CD4-positive, CD25-positive, alpha-beta regulatory T cell (primary cell): Measurements from ENCODE around the gene EPB41L2. TPM values are rescaled to one million over a fixed set of nuclear protein-coding genes. Genes with fewer than 3 reads are reported as not detected.

ENCODE experiments used
- ATAC-seq, 2 donors: fragments of 150-1000 bp; cut with Tn5 transposase; one replicate each; pipeline ENCODE4 v1.10.0; 2021; ENCODE audit warnings: low read depth in 2 of 2, moderate number of reproducible peaks in 2 of 2, moderate library complexity in 1 of 2
- DNase-seq, 3 donors: peaks; one replicate each; pipeline versions ENCODE4 v3.0.0 to v3.0.0-alpha.2; 2012 to 2022; ENCODE audit warnings: mixed read lengths in 1 of 3
- H3K27ac ChIP-seq: one replicate; pipeline ENCODE4 v1.7.0; 2013; ENCODE audit warnings: mild to moderate bottlenecking, low read length; ENCODE audit not compliant: insufficient read depth, poor library complexity, severe bottlenecking
- H3K27me3 ChIP-seq: one replicate; pipeline ENCODE4 v1.7.0; 2013; ENCODE audit warnings: low read length; ENCODE audit not compliant: control insufficient read depth, insufficient read depth
- H3K36me3 ChIP-seq: one replicate; pipeline ENCODE4 v1.7.0; 2013; ENCODE audit warnings: mild to moderate bottlenecking, low read length, moderate library complexity; ENCODE audit not compliant: control insufficient read depth, insufficient read depth
- H3K4me1 ChIP-seq: 2 replicates; pipeline ENCODE4 v1.7.0; 2013; ENCODE audit warnings: mild to moderate bottlenecking, low read length; ENCODE audit not compliant: insufficient read depth, control insufficient read depth, poor library complexity, severe bottlenecking
- H3K4me3 ChIP-seq: one replicate; pipeline ENCODE4 v1.7.0; 2013; ENCODE audit warnings: low read depth, mild to moderate bottlenecking, low read length, moderate library complexity
- H3K9me3 ChIP-seq, 2 experiments: 1 replicate in 1 of 2; 2 replicates in 1 of 2; pipeline ENCODE4 v1.7.0; 2013; ENCODE audit warnings: low read length in 2 of 2, mild to moderate bottlenecking in 1 of 2, moderate library complexity in 1 of 2; ENCODE audit not compliant: control insufficient read depth in 2 of 2
- H3K27ac Mint-ChIP-seq, 3 donors: one replicate each; pipeline ENCODE4 v1.8.0; 2020 to 2022; ENCODE audit warnings: mild to moderate bottlenecking in 3 of 3, mixed read lengths in 3 of 3, moderate library complexity in 2 of 3
- H3K27me3 Mint-ChIP-seq: one replicate; pipeline ENCODE4 v1.8.0; 2022; ENCODE audit warnings: mild to moderate bottlenecking, mixed read lengths
- H3K36me3 Mint-ChIP-seq: one replicate; pipeline ENCODE4 v1.8.0; 2020; ENCODE audit warnings: mixed read lengths
- H3K4me1 Mint-ChIP-seq, 4 donors: one replicate each; pipeline ENCODE4 v1.8.0; 2020 to 2022; ENCODE audit warnings: mixed read lengths in 4 of 4, mild to moderate bottlenecking in 1 of 4
- H3K4me3 Mint-ChIP-seq, 4 donors: one replicate each; pipeline ENCODE4 v1.8.0; 2020 to 2022; ENCODE audit warnings: mild to moderate bottlenecking in 4 of 4, mixed read lengths in 4 of 4, moderate library complexity in 3 of 4
- H3K9me3 Mint-ChIP-seq, 7 donors: one replicate each; pipeline ENCODE4 v1.8.0; 2020 to 2022; ENCODE audit warnings: mixed read lengths in 7 of 7, mild to moderate bottlenecking in 3 of 7, moderate library complexity in 2 of 7
- polyA plus RNA-seq, 4 donors: library from polyadenylated mRNA; unstranded; fragments of 300-500 nt; fragmentation: Illumina TruSeq; gene quantifications; one replicate each; pipeline ENCODE4 v1.2.3, GENCODE V29; 2021
- total RNA-seq: library from RNA; stranded (reverse); gene quantifications from one replicate; pipeline ENCODE4 v1.2.3, GENCODE V29; 2022

The EPB41L2 gene
- total and polyA plus RNA-seq, 5 donors from 2014 or later, result 3.3 to 13.6 (median 3.8) TPM

- Histone ChIP-seq H3K27me3 (no peaks in the 10 kb centered on the region), H3K4me1 (no peaks in the 10 kb centered on the region), H3K9me3 (no peaks in the 10 kb centered on the region), H3K36me3 (no peaks in the 10 kb centered on the region), H3K27ac (no peak overlapping the region), H3K4me3 (no peak overlapping the region)
- Mint-ChIP-seq H3K27ac (no peak overlapping the region), H3K27me3 (no peaks in the 10 kb centered on the region), H3K4me1 (no peaks in the 10 kb centered on the region), H3K9me3 (no peaks in the 10 kb centered on the region), H3K4me3 (no peak overlapping the region), H3K36me3 (no peaks in the 10 kb centered on the region)
- ATAC-seq, result no peak
- DNase-seq, result no peak
These were observed 92.1 kb downstream of the EPB41L2 start for GRCh38 chr6:130970839-130971410.

- Mint-ChIP-seq H3K4me1 (no peaks in the 10 kb centered on the region), H3K9me3 (no peaks in the 10 kb centered on the region), H3K27me3 (no peaks in the 10 kb centered on the region), H3K4me3 (no peak overlapping the region), H3K27ac (peak overlapping the region in 1 of 3 donors; percentile 12), H3K36me3 (no peaks in the 10 kb centered on the region)
- ATAC-seq (no peak), DNase-seq (no peak)
- H3K27ac ChIP-seq, result no peak overlapping the region
- H3K36me3 ChIP-seq, result no peaks in the 10 kb centered on the region
- no peaks in the 10 kb centered on the region for H3K9me3 ChIP-seq
- H3K4me1 ChIP-seq, result no peaks in the 10 kb centered on the region
- H3K4me3 ChIP-seq, result no peak overlapping the region
- H3K27me3 ChIP-seq, result no peaks in the 10 kb centered on the region
These were observed 93.1 kb downstream of the EPB41L2 start for GRCh38 chr6:130969791-130970491.

- Mint-ChIP-seq H3K4me1 (no peaks in the 10 kb centered on the region), H3K36me3 (no peaks in the 10 kb centered on the region), H3K27ac (no peak overlapping the region), H3K9me3 (no peaks in the 10 kb centered on the region), H3K27me3 (no peaks in the 10 kb centered on the region), H3K4me3 (no peak overlapping the region)
- no peak overlapping the region for H3K27ac ChIP-seq
- no peaks in the 10 kb centered on the region for H3K36me3 ChIP-seq
- no peaks in the 10 kb centered on the region for H3K9me3 ChIP-seq
- no peaks in the 10 kb centered on the region for H3K27me3 ChIP-seq
- no peaks in the 10 kb centered on the region for H3K4me1 ChIP-seq
- no peak overlapping the region for H3K4me3 ChIP-seq
- DNase-seq (no peak), ATAC-seq (no peak)
These were observed 93.9 kb downstream of the EPB41L2 start for GRCh38 chr6:130969166-130969565.

- H3K27me3 Mint-ChIP-seq, result no peaks in the 10 kb centered on the region
- Histone ChIP-seq H3K27me3 (no peaks in the 10 kb centered on the region), H3K36me3 (no peaks in the 10 kb centered on the region), H3K4me1 (no peaks in the 10 kb centered on the region), H3K4me3 (no peak overlapping the region), H3K27ac (no peak overlapping the region), H3K9me3 (no peaks in the 10 kb centered on the region)
- ATAC-seq (no peak), DNase-seq (no peak)
- no peaks in the 10 kb centered on the region for H3K36me3 Mint-ChIP-seq
- H3K9me3 Mint-ChIP-seq, result no peaks in the 10 kb centered on the region
- no peak overlapping the region for H3K4me3 Mint-ChIP-seq
- H3K4me1 Mint-ChIP-seq, result no peaks in the 10 kb centered on the region
- no peak overlapping the region for H3K27ac Mint-ChIP-seq
These were observed 94.6 kb downstream of the EPB41L2 start for GRCh38 chr6:130968476-130968875.

GRCh38 chr6:130967502-130968445 lies 95.3 kb downstream of the EPB41L2 start:
- no peak overlapping the region for H3K4me3 Mint-ChIP-seq
- H3K27ac Mint-ChIP-seq, result no peak overlapping the region
- DNase-seq, result no peak
- H3K27me3 Mint-ChIP-seq, result no peaks in the 10 kb centered on the region
- no peaks in the 10 kb centered on the region for H3K4me1 Mint-ChIP-seq
- no peaks in the 10 kb centered on the region for H3K27me3 ChIP-seq
- no peaks in the 10 kb centered on the region for H3K36me3 ChIP-seq
- no peaks in the 10 kb centered on the region for H3K9me3 ChIP-seq
- ATAC-seq, result no peak
- H3K4me1 ChIP-seq, result no peaks in the 10 kb centered on the region
- H3K4me3 ChIP-seq, result no peak overlapping the region
- H3K27ac ChIP-seq, result no peak overlapping the region
- H3K9me3 Mint-ChIP-seq, result no peaks in the 10 kb centered on the region
- H3K36me3 Mint-ChIP-seq, result no peaks in the 10 kb centered on the region

- H3K27me3 Mint-ChIP-seq, result no peaks in the 10 kb centered on the region
These were observed 96.6 kb downstream of the EPB41L2 start for GRCh38 chr6:130966344-130966980.

GRCh38 chr6:130965656-130966055 lies 97.4 kb downstream of the EPB41L2 start:
- no peaks in the 10 kb centered on the region for H3K27me3 Mint-ChIP-seq
- Histone ChIP-seq H3K27ac (no peak overlapping the region), H3K4me3 (no peak overlapping the region), H3K4me1 (no peaks in the 10 kb centered on the region), H3K27me3 (no peaks in the 10 kb centered on the region), H3K36me3 (no peaks in the 10 kb centered on the region), H3K9me3 (no peaks in the 10 kb centered on the region)
- H3K9me3 Mint-ChIP-seq, result no peaks in the 10 kb centered on the region
- no peak overlapping the region for H3K4me3 Mint-ChIP-seq
- no peak overlapping the region for H3K27ac Mint-ChIP-seq
- DNase-seq, result no peak
- ATAC-seq, result no peak
- peaks cover 0 to 4% (median under 1%) of the 10 kb centered on the region in 4 donors for H3K4me1 Mint-ChIP-seq
- H3K36me3 Mint-ChIP-seq, result no peaks in the 10 kb centered on the region

More at GRCh38 chr6:130966344-130966980, 96.6 kb downstream of the EPB41L2 start:
- DNase-seq, result no peak
- ATAC-seq, result no peak
- no peak overlapping the region for H3K4me3 Mint-ChIP-seq
- no peak overlapping the region for H3K27ac Mint-ChIP-seq
- H3K4me3 ChIP-seq, result no peak overlapping the region
- H3K27ac ChIP-seq, result no peak overlapping the region
- no peaks in the 10 kb centered on the region for H3K9me3 Mint-ChIP-seq
- no peaks in the 10 kb centered on the region for H3K36me3 Mint-ChIP-seq
- no peaks in the 10 kb centered on the region for H3K4me1 ChIP-seq
- peaks cover 0 to 4% (median under 1%) of the 10 kb centered on the region in 4 donors for H3K4me1 Mint-ChIP-seq
- no peaks in the 10 kb centered on the region for H3K27me3 ChIP-seq
- no peaks in the 10 kb centered on the region for H3K36me3 ChIP-seq
- H3K9me3 ChIP-seq, result no peaks in the 10 kb centered on the region
